Thyroid gland (tissue), 4 donors: ENCODE data around the gene FAM53B.

Source experiments
- CTCF ChIP-seq, 6 experiments: fragments of 200-600 bp in 3 of 6; fragments of 450-650 bp in 3 of 6; sonication (generic) in 3 of 6; IDR thresholded peaks; one replicate each; pipeline ENCODE4 v1.5.1; 2016 to 2019; ENCODE audit warnings: antibody characterized with exemption in 6 of 6, mild to moderate bottlenecking in 2 of 6, inconsistent platforms in 1 of 6, moderate library complexity in 1 of 6
- POLR2A ChIP-seq, 2 donors: fragments of 450-650 bp; IDR thresholded peaks; one replicate each; pipeline ENCODE4 v1.6.1; 2017; ENCODE audit warnings: antibody characterized with exemption in 2 of 2, mild to moderate bottlenecking in 2 of 2, moderate library complexity in 1 of 2

GRCh38 chr10:124588736-124589490 is 155.3 kb downstream of the FAM53B start:
- TF ChIP-seq CTCF (IDR thresholded peaks at IDR 0.05) (no peak), POLR2A (IDR thresholded peaks at IDR 0.05) (no peak)
